NCI-H2227 (cell line): ENCODE results near the gene EPB41L5.
"Not testable (repeated sequence)": the region's sequence is repeated elsewhere in the genome, so short reads cannot be mapped to it uniquely, and the experiment has no call there.

ENCODE experiments used
- DNase-seq: peaks from one replicate; lab custom pipeline; 2025; ENCODE audit not compliant: unreplicated experiment; lab: John Stamatoyannopoulos, UW

EPB41L5 gene

DNA sequence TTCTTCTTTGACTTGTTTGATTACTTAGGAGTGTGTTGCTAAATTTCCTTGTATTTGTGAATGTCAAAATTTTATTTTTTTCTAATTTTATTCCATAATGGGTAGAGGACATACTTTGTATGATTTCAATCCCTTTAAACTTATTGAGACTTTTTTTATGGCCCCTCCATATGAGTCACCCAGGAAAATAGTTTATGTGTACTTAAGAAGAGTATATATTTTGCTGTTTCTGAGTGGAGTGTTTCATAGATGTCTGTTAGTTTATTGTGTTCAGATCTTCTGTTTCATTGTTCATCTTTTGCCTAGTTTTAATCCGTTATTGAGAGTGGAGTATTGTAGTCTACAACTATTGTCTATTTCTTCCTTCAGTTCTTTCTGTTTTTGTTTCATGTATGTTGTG lies 81.9 kb downstream of the EPB41L5 start:
- DNase-seq: no peak

DNA sequence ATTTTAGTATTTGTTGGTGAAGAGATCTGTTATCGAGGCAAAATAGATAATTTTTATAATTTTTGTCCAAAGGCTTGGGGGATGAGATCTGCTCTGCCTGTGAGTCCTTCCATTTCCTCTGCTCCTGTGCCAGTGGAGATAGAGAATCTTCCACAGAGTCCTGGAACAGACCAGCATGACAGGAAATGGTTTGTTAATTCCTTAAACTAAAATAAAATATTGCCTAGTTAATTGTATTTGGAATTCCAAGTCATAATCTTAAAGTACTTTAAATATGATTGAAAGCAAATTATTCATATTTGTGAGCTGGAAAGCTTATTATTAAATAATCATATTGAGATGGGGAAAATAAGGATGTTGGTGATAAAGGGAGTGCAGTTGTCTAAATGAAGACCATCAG lies 87.8 kb downstream of the EPB41L5 start:
- no peak for DNase-seq

GRCh38 chr2:120103723-120104467 lies 91.0 kb downstream of the EPB41L5 start:
- DNase-seq: no peak

DNA sequence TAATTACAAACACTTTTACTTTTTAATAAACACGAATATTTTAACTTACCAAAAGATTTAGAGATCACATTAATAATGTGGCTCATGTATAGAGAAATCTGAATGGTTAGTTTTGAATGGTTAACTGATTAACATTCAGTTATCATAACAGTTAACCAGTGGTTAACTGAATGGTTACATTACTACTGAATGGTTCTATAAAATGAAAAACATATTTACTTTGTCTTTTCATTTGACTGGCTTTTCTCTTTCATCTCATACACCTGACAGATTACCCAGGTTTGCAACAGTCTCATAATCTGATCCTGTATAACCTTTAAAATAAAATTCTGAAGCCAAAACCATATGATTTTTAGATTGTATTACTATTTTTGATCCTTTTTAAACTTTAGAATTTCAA lies 91.9 kb downstream of the EPB41L5 start:
- no peak for DNase-seq

DNA sequence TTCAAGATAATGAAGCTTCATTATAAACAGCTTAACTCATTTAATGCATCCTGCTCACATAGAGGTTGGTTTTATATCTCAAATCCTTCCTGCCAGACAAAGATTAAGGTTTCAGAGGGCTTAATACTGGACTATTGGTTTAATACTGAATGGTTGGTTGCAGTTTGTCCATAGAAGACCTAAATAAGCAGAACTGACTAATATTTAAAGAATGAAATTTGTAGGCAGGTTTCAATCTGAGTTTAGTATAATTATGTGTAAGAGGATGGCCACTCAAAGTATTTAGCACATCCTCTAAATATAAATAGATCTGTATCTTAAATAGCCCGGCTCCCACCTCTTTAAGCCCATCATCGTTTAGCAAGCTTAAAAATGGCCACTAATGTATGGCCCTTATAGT lies 92.5 kb downstream of the EPB41L5 start:
- no peak for DNase-seq

DNA sequence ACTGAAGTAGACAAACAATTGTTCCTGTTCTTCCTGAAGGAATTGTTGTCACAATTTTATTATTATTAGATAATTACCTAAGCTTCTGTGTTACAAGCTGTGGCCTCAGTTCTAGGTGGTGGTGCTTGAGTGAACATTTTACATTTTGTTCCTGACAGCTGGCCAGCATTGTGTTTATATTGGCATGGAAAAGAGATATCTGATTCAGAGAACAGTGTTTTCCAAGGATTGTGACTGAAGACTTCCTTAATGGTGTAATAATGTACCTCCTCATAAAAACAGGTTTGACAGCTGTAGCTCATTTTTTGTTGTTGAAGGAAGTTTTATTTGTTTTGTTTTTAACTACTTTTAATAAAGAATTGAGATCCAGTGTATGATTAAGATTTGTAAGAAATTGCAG lies 95.2 kb downstream of the EPB41L5 start:
- DNase-seq: no peak

- DNase-seq: no peak
Observed at GRCh38 chr2:120108749-120109148, 95.9 kb downstream of the EPB41L5 start.

GRCh38 chr2:120109186-120110061 lies 96.5 kb downstream of the EPB41L5 start:
- peak; percentile 38 for DNase-seq

- no peak for DNase-seq
Observed at GRCh38 chr2:120110062-120110362, 97.1 kb downstream of the EPB41L5 start.

- DNase-seq: no peak
Observed at GRCh38 chr2:120110507-120110906, 97.6 kb downstream of the EPB41L5 start.

- no peak for DNase-seq
Observed at GRCh38 chr2:120111193-120111592, 98.3 kb downstream of the EPB41L5 start.

DNA sequence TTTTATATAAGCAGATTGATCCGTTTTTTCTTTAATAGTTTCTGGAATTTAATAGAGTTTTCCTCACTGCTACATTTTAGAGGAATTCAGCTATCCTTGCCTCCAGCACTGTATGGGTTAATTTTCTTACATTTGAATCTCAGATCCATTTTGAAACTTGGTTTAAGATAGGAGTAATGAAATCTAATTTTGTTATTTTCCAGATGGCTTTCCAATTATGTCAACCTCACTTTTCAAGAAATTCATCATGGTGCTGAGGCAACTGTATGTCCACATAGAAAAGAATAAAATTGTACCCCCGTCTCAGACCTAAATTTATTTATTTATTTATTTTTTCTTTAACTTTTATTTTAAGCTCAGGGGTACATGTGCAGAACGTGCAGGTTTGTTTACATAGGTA lies 105.1 kb downstream of the EPB41L5 start:
- DNase-seq: no peak

DNA sequence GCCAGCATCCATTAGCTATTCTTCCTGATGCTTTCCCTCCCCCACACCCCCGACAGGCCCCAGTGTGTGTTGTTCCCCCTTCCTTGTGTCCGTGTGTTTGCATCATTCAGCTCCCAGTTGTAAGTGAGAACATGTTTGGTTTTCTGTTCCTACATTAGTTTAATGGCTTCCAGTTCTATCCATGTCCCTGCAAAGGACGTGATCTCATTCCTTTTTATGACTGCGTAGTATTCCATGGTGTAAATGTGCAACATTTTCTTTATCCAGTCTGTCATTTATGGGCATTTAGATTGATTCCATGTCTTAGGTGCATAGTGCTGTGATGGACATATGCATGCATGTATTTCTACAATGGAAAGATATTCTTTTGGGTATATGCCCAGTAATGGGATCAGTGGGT lies 105.6 kb downstream of the EPB41L5 start:
- DNase-seq: no peak

DNA sequence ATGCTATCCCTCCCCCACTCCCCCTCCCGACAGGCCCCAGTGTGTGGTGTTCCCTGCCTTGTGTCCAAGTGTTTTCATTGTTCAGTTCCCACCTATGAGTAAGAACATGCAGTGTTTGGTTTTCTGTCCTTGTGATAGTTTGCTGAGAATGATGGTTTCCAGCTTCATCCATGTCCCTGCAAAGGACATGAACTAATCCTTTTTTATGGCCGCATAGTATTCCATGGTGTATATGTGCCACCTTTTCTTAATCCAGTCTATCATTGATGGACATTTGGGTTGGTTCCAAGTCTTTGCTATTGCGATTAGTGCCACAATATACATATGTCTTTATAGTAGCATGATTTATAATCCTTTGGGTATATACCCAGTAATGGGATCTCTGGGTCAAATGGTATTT lies 108.5 kb downstream of the EPB41L5 start:
- not testable (repeated sequence) for DNase-seq

GRCh38 chr2:120123090-120123489 lies 110.2 kb downstream of the EPB41L5 start:
- no peak for DNase-seq

DNA sequence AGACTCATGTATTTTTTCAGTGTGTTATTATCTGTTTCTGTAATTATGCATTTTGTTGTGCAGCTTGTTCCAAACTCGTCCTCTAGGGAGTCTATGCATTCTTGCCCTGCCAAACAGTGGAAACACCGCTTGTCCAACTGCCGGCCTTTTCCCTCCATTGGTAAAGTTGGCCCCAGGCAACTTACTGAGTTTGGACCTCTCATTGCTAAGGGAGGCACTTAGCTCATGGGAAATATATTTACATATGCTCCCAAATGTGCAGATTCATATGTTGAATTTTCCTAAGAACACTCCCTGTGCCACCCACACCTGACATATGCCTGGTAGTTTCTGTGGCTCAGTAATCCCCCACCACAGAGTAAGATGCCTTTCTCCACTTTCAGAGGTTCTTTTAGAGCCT lies 112.3 kb downstream of the EPB41L5 start:
- DNase-seq: no peak

DNA sequence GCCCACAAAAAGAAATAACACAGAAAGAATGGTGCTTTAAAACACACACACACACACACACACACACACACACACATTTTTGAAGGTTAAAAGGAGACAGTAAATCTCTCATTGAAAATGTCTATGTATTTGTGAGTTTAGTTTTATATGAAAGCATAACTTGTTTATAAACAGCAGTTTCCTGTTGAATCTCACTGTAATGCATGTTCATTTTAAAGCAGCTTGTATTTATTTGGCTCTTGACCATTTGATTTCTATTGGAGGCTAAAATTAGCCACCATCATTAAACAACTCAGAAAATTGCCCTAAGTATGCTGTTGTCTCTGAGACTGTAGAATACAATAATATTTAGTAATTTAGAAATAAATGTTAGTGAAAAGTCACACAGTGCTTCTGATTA lies 115.3 kb downstream of the EPB41L5 start:
- no peak for DNase-seq

GRCh38 chr2:120132190-120132589 lies 119.3 kb downstream of the EPB41L5 start:
- DNase-seq: no peak

GRCh38 chr2:120132691-120133090 lies 119.8 kb downstream of the EPB41L5 start:
- no peak for DNase-seq

- DNase-seq: no peak
Observed at GRCh38 chr2:120133572-120134244, 120.8 kb downstream of the EPB41L5 start.

DNA sequence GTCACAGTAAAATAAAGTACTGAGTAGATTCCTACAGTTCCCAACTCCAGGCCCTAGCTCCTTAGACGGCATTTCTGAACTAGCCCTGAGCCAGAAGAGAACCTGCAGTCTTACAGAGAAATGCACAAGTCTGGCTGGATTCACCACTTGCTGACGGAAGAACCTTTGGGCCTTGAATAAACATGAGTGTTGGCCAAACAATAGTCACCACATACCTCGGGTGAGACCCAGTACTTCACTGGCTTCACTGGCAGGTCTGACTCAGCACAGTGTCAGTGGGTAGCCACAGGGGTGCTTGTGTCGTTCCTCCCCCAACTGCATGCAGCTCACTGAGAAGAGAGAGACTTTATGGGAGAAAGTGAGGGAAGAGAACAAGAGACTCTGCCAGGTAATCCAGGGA lies 121.4 kb downstream of the EPB41L5 start:
- DNase-seq: no peak

DNA sequence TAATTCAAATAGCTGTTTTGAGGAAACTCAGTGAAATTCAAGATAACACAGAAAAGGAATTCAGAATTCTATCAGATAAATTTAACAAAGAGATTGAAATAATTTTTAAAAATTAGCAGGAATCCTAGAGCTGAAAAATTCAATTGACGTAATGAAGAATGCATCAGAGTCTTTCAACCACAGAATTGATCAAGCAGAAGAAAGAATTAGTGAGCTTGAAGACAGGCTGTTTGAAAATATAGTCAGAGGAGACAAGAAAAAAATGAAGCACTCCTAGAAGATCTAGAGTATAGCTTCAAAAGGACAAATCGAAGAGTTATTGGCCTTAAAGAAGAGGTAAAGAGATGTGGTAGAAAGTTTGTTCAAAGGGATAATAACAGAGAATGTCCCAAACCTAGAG lies 122.1 kb downstream of the EPB41L5 start:
- not testable (repeated sequence) for DNase-seq
